Activated CD4-positive, alpha-beta T cell treated with anti-CD3 and anti-CD28 coated beads for 1 hour (primary cell): Measurements from ENCODE around the gene THRB.

Experiments used
- DNase-seq: peaks from one replicate; pipeline ENCODE4 v3.0.0-alpha.2; 2020

Gene THRB

GRCh38 chr3:24299246-24299805, 195.3 kb downstream of the THRB start:
- no peak for DNase-seq

- DNase-seq, result no peak
These were observed 198.0 kb downstream of the THRB start for GRCh38 chr3:24296441-24297205.

GRCh38 chr3:24294150-24294549, 200.5 kb downstream of the THRB start:
- no peak for DNase-seq

GRCh38 chr3:24291646-24292045, 203.0 kb downstream of the THRB start:
- no peak for DNase-seq

- DNase-seq, result no peak
These were observed 204.1 kb downstream of the THRB start for GRCh38 chr3:24290596-24290995.

GRCh38 chr3:24288496-24289236, 206.0 kb downstream of the THRB start:
- DNase-seq, result no peak

GRCh38 chr3:24287755-24288450, 206.7 kb downstream of the THRB start:
- DNase-seq, result no peak

GRCh38 chr3:24286405-24286804, 208.2 kb downstream of the THRB start:
- DNase-seq, result no peak

- DNase-seq, result no peak
These were observed 216.1 kb downstream of the THRB start for GRCh38 chr3:24278543-24278942.

GRCh38 chr3:24273491-24273890, 221.2 kb downstream of the THRB start:
- no peak for DNase-seq

- DNase-seq, result no peak
These were observed 221.8 kb downstream of the THRB start for GRCh38 chr3:24272875-24273274.

- no peak for DNase-seq
These were observed 222.2 kb downstream of the THRB start for GRCh38 chr3:24272408-24272807.

- no peak for DNase-seq
These were observed 223.4 kb downstream of the THRB start for GRCh38 chr3:24271228-24271627.

GRCh38 chr3:24270744-24271143, 223.9 kb downstream of the THRB start:
- no peak for DNase-seq

- DNase-seq, result no peak
These were observed 224.4 kb downstream of the THRB start for GRCh38 chr3:24270204-24270691.

- no peak for DNase-seq
These were observed 229.9 kb downstream of the THRB start for GRCh38 chr3:24264748-24265158.

GRCh38 chr3:24264011-24264410, 230.6 kb downstream of the THRB start:
- no peak for DNase-seq

GRCh38 chr3:24263069-24263668, 231.5 kb downstream of the THRB start:
- no peak for DNase-seq

GRCh38 chr3:24261521-24261920, 233.1 kb downstream of the THRB start:
- no peak for DNase-seq

GRCh38 chr3:24259901-24260512, 234.6 kb downstream of the THRB start:
- DNase-seq, result no peak

GRCh38 chr3:24258727-24259600, 235.7 kb downstream of the THRB start:
- DNase-seq, result no peak
